Nephron progenitor cell (in vitro differentiated cells): ENCODE results near the gene LPAR1.
A peak's percentile ranks its signal among the peaks of the same experiment; 100 is the strongest.

Experiments used
- DNase-seq: peaks from one replicate; pipeline ENCODE4 v3.0.0; 2021
- H3K27ac Mint-ChIP-seq: 2 replicates; pipeline ENCODE4 v1.8.0; 2021; ENCODE audit warnings: mild to moderate bottlenecking, moderate library complexity, mixed read lengths
- H3K27me3 Mint-ChIP-seq: 2 replicates; pipeline ENCODE4 v1.8.0; 2021; ENCODE audit warnings: mild to moderate bottlenecking, low read depth, mixed read lengths; ENCODE audit not compliant: poor library complexity
- H3K36me3 Mint-ChIP-seq: 2 replicates; pipeline ENCODE4 v1.8.0; 2021; ENCODE audit warnings: low read depth, mixed read lengths
- H3K4me1 Mint-ChIP-seq: 2 replicates; pipeline ENCODE4 v1.8.0; 2021; ENCODE audit warnings: mixed read lengths
- H3K4me3 Mint-ChIP-seq: 2 replicates; pipeline ENCODE4 v1.8.0; 2021; ENCODE audit warnings: mild to moderate bottlenecking, moderate library complexity, mixed read lengths
- H3K9me3 Mint-ChIP-seq: 2 replicates; pipeline ENCODE4 v1.8.0; 2021; ENCODE audit warnings: mild to moderate bottlenecking, moderate library complexity, mixed read lengths
- TF ChIP-seq, protein P1 (sequence below): fragments of 200-600 bp; sonication (generic); IDR thresholded peaks from 2 replicates; pipeline ENCODE4 v1.5.0; 2021; ENCODE audit warnings: antibody characterized with exemption

Gene LPAR1

DNA sequence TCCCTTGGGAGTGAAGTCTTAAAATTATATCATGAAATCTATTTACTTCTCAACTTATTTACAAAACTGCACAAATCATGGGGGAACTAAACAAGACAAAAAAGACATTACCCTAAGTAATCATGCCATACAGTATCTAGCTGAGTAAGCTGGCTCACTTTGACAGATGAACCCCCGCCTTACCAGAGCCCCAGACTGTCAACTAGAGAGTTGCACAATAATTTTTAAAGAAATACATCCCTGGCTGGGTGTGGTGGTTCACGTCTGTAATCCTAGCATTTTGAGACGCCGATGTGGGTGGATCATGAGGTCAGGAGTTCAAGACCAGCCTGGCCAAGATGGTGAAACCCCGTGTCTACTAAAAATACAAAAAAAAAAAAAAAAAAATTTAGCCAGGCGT lies 62.3 kb downstream of the LPAR1 start:
- Mint-ChIP-seq H3K4me1 (peaks cover 22% of the 10 kb centered on the region), H3K27me3 (no peaks in the 10 kb centered on the region), H3K36me3 (peaks cover 10% of the 10 kb centered on the region), H3K9me3 (no peaks in the 10 kb centered on the region), H3K27ac (no peak overlapping the region), H3K4me3 (no peak overlapping the region)
- TF ChIP-seq, protein P1, sequence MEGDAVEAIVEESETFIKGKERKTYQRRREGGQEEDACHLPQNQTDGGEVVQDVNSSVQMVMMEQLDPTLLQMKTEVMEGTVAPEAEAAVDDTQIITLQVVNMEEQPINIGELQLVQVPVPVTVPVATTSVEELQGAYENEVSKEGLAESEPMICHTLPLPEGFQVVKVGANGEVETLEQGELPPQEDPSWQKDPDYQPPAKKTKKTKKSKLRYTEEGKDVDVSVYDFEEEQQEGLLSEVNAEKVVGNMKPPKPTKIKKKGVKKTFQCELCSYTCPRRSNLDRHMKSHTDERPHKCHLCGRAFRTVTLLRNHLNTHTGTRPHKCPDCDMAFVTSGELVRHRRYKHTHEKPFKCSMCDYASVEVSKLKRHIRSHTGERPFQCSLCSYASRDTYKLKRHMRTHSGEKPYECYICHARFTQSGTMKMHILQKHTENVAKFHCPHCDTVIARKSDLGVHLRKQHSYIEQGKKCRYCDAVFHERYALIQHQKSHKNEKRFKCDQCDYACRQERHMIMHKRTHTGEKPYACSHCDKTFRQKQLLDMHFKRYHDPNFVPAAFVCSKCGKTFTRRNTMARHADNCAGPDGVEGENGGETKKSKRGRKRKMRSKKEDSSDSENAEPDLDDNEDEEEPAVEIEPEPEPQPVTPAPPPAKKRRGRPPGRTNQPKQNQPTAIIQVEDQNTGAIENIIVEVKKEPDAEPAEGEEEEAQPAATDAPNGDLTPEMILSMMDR, result no peak
- DNase-seq, result no peak

GRCh38 chr9:110975278-110975677 lies 63.0 kb downstream of the LPAR1 start:
- Mint-ChIP-seq H3K4me1 (peaks cover 19% of the 10 kb centered on the region), H3K27me3 (no peaks in the 10 kb centered on the region)

DNA sequence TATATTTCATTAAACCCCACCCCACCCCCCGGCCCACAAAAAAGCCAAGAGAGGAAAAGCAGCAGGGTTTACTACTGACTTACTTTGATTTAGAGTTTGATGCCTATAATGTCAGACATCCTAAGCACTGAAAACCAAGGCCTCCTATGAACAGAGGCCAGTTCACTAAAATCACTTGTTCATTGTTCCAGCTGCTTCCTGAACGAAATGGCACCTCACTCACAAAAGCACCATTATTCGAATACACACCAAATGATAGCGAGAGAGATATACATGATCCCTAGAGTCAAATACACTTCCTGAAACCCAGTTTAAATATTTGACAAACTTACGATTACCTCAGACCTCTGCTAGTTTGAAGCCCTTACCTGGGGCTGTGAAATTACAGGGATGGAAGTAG lies 66.6 kb downstream of the LPAR1 start:
- H3K27ac Mint-ChIP-seq, result peak overlapping the region; percentile 43

More at GRCh38 chr9:110975278-110975677, 63.0 kb downstream of the LPAR1 start:
- no peak for DNase-seq
- peaks cover 15% of the 10 kb centered on the region for H3K36me3 Mint-ChIP-seq
- H3K4me3 Mint-ChIP-seq, result no peak overlapping the region
- H3K9me3 Mint-ChIP-seq, result no peaks in the 10 kb centered on the region
- no peak overlapping the region for H3K27ac Mint-ChIP-seq
- TF ChIP-seq, protein P1, result no peak

GRCh38 chr9:110971234-110971633 lies 67.0 kb downstream of the LPAR1 start:
- Mint-ChIP-seq H3K27me3 (no peaks in the 10 kb centered on the region), H3K27ac (no peak overlapping the region), H3K9me3 (no peaks in the 10 kb centered on the region), H3K4me1 (peaks cover 14% of the 10 kb centered on the region), H3K4me3 (no peak overlapping the region), H3K36me3 (peaks cover 25% of the 10 kb centered on the region)
- no peak for DNase-seq
- TF ChIP-seq, protein P1, result no peak

More for the DNA sequence above, 66.6 kb downstream of the LPAR1 start:
- no peaks in the 10 kb centered on the region for H3K27me3 Mint-ChIP-seq
- TF ChIP-seq, protein P1, result no peak
- peaks cover 23% of the 10 kb centered on the region for H3K36me3 Mint-ChIP-seq
- no peaks in the 10 kb centered on the region for H3K9me3 Mint-ChIP-seq
- no peak for DNase-seq
- no peak overlapping the region for H3K4me3 Mint-ChIP-seq
- peaks cover 18% of the 10 kb centered on the region for H3K4me1 Mint-ChIP-seq

GRCh38 chr9:110969971-110970386 lies 68.3 kb downstream of the LPAR1 start:
- Mint-ChIP-seq H3K27ac (no peak overlapping the region), H3K4me1 (peaks cover 14% of the 10 kb centered on the region), H3K9me3 (no peaks in the 10 kb centered on the region), H3K36me3 (peaks cover 36% of the 10 kb centered on the region), H3K27me3 (no peaks in the 10 kb centered on the region), H3K4me3 (no peak overlapping the region)
- DNase-seq, result no peak
- TF ChIP-seq, protein P1, result no peak

GRCh38 chr9:110968096-110968495 lies 70.2 kb downstream of the LPAR1 start:
- H3K4me3 Mint-ChIP-seq, result no peak overlapping the region
- DNase-seq, result no peak
- H3K9me3 Mint-ChIP-seq, result no peaks in the 10 kb centered on the region
- H3K27ac Mint-ChIP-seq, result no peak overlapping the region
- TF ChIP-seq, protein P1, result no peak
- H3K4me1 Mint-ChIP-seq, result peaks cover 6% of the 10 kb centered on the region
- H3K36me3 Mint-ChIP-seq, result peaks cover 38% of the 10 kb centered on the region
- no peaks in the 10 kb centered on the region for H3K27me3 Mint-ChIP-seq
